ENCODE data around the gene TUBA1B.

Gene TUBA1B

GRCh38 chr12:49130151-49131050 lies 794 bp downstream of the TUBA1B start (continued):
- TF ChIP-seq ZBTB1 (tag by site-specific recombination; IDR thresholded peaks at IDR 0.05) (peak; percentile 56; the same call in 1 of the 2 replicates), ZNF274 (IDR thresholded peaks at IDR 0.05; ENCODE audit: low read length) (no peak), ZNF274 (tag by site-specific recombination; IDR thresholded peaks at IDR 0.05; ENCODE audit: borderline replicate concordance) (no peak), ZNF704 (tag by site-specific recombination; IDR thresholded peaks at IDR 0.05) (no peak), TSHZ1 (tag by site-specific recombination; IDR thresholded peaks at IDR 0.05; ENCODE audit: borderline replicate concordance) (peak; percentile 53; the same call in 1 of the 2 replicates), ZNF585B (tag by site-specific recombination; IDR thresholded peaks at IDR 0.05) (peak; percentile 20; the same call in 1 of the 2 replicates), ZNF211 (tag by site-specific recombination; IDR thresholded peaks at IDR 0.05; ENCODE audit: low read depth) (no peak), ZNF366 (tag by site-specific recombination; conservative IDR thresholded peaks at IDR 0.05) (peak; percentile 62), ZNF266 (tag by site-specific recombination; IDR thresholded peaks at IDR 0.05; ENCODE audit: low read depth) (no peak), TCF7L2 (IDR thresholded peaks at IDR 0.05; ENCODE audit: borderline replicate concordance, low read depth, low read length) (no peak), REST (tag by site-specific recombination; IDR thresholded peaks at IDR 0.05) (no peak; the same call in none of the 2 replicates), ZNF626 (tag by site-specific recombination; IDR thresholded peaks at IDR 0.05) (no peak), ZNF19 (tag by site-specific recombination; IDR thresholded peaks at IDR 0.05; ENCODE audit: low read depth) (no peak), ZNF692 (tag by site-specific recombination; IDR thresholded peaks at IDR 0.05) (peak; percentile 57), ZNF501 (tag by site-specific recombination; IDR thresholded peaks at IDR 0.05) (0 out of 2 replicates have a peak, but pooled peaks have one; percentile 34), SCRT1 (tag by site-specific recombination; IDR thresholded peaks at IDR 0.05; ENCODE audit: borderline replicate concordance) (peak; percentile 58), ZSCAN18 (tag by site-specific recombination; IDR thresholded peaks at IDR 0.05) (no peak), ZNF776 (tag by site-specific recombination; IDR thresholded peaks at IDR 0.05; ENCODE audit: borderline replicate concordance) (no peak), INSM2 (tag by site-specific recombination; IDR thresholded peaks at IDR 0.05) (no peak; the same call in none of the 2 replicates), ZNF2 (tag by site-specific recombination; IDR thresholded peaks at IDR 0.05) (peak; percentile 88; the same call in 1 of the 2 replicates), SALL2 (tag by site-specific recombination; IDR thresholded peaks at IDR 0.05; ENCODE audit: borderline replicate concordance) (no peak), GLIS2 (tag by site-specific recombination; IDR thresholded peaks at IDR 0.05) (no peak), ZNF398 (tag by site-specific recombination; IDR thresholded peaks at IDR 0.05) (peak; percentile 58; the same call in 1 of the 2 replicates)
